NT2/D1 (cell line): ENCODE data around the gene STK24.

Source experiments
- YY1 ChIP-seq: IDR thresholded peaks from 2 replicates; pipeline ENCODE4 v1.6.1; 2011; ENCODE audit not compliant: insufficient read length, insufficient read depth
- ZNF274 ChIP-seq: IDR thresholded peaks from 2 replicates; pipeline ENCODE4 v1.6.1; 2011; ENCODE audit warnings: mild to moderate bottlenecking, low read depth, low read length

- TF ChIP-seq ZNF274 (no peak), YY1 (no peak)
These were observed 116.4 kb downstream of the STK24 start for GRCh38 chr13:98460516-98460915.
